ENCODE data around the gene LLPH. TPM values are rescaled to one million over a fixed set of nuclear protein-coding genes. Genes with fewer than 3 reads are reported as not detected.

Gene LLPH
- polyA plus RNA-seq, 1 of the 3 experiments (the other 2 are of a cell fraction): 7.4 TPM

DNA sequence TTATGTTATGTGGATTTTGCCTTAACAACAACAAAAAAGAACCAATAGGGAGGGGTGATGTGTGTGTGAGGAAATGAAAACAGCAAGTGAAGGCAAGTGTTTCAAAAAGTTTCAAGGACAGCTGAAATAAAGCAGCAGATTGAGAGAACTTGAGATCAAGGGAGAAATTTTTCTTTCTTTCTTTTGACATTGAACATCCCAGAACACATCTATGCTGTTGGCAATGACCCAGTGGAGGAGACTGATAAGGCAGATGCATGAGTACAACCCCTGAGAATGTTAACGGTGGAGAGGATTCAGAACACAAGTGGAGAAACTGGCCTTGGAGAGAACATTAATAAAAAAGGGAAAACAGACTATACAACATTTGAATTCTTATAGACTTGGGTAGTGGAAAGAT lies 2.9 kb downstream of the LLPH start:
- Histone ChIP-seq H3K27ac (ENCODE audit: low read depth in 2 of 2, low read length in 1 of 2) (no peak overlapping the region), H3K4me2 (no peak overlapping the region), H3K9me2 (no peaks in the 10 kb centered on the region), H3K36me3 (replicated peaks in 1 of 2; ENCODE audit: control insufficient read depth in 1 of 2, insufficient read depth in 2 of 2, low read length in 1 of 2) (peaks cover 50 to 54% of the 10 kb centered on the region in 2 experiments), H3K79me2 (ENCODE audit: insufficient read depth) (peaks cover 73% of the 10 kb centered on the region), H2AFZ (ENCODE audit: low read depth) (no peak overlapping the region), H3K9me3 (no peaks in the 10 kb centered on the region), H3F3A (replicated peaks; ENCODE audit: insufficient read depth) (peaks cover 10% of the 10 kb centered on the region), H3K4me1 (ENCODE audit: control insufficient read depth in 1 of 2, insufficient read depth in 2 of 2, low read depth in 1 of 2, low read length in 1 of 2) (peaks cover 6 to 13% of the 10 kb centered on the region in 2 experiments; a peak in 3 of 4 replicates), H4K20me1 (ENCODE audit: insufficient read depth) (no peaks in the 10 kb centered on the region), H3K27me3 (ENCODE audit: insufficient read depth) (no peaks in the 10 kb centered on the region), H3K9ac (no peak overlapping the region), H3K4me3 (ENCODE audit: low read depth in 2 of 2, low read length in 1 of 2) (no peak overlapping the region)
- ChIA-PET POLR2A (no interaction called here), CTCF (no interaction called here)
- WGBS (ENCODE audit: low lambda C conversion rate): 52% methylated on average over 1 of the region's 1 CpG
- TF ChIP-seq, protein P1, sequence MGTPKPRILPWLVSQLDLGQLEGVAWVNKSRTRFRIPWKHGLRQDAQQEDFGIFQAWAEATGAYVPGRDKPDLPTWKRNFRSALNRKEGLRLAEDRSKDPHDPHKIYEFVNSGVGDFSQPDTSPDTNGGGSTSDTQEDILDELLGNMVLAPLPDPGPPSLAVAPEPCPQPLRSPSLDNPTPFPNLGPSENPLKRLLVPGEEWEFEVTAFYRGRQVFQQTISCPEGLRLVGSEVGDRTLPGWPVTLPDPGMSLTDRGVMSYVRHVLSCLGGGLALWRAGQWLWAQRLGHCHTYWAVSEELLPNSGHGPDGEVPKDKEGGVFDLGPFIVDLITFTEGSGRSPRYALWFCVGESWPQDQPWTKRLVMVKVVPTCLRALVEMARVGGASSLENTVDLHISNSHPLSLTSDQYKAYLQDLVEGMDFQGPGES (IDR thresholded peaks at IDR 0.05; ENCODE audit: low read depth, low read length): no peak
- no peak for DNase-seq

DNA sequence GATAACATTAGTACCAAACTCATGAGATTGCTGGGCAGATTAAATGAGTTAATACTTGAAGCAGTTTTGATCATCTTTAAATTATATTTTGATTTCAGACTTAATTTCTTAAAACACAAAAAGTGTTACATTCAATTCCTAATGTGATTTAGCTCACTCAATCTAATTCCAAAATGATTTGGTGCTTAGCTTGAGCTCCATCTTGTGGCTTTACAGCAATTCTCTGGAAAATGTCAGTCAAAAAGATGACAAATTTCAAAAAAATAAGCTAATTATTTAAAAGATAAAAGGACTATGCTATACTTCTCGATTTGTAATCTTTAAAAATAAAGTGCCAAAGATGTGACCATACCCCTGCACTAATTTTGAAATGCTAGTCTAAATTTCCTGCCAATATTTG lies 10.1 kb downstream of the LLPH start:
- peak; percentile 44 for TF ChIP-seq CTCF (IDR thresholded peaks at IDR 0.05)
- no peak for TF ChIP-seq USF2 (IDR thresholded peaks at IDR 0.05; ENCODE audit: borderline replicate concordance, low read depth, low read length)
- Histone ChIP-seq H3F3A (replicated peaks; ENCODE audit: insufficient read depth) (peaks cover 27% of the 10 kb centered on the region), H3K9ac (no peak overlapping the region), H2AFZ (ENCODE audit: low read depth) (no peak overlapping the region), H3K27ac (ENCODE audit: low read depth in 2 of 2, low read length in 1 of 2) (no peak overlapping the region), H3K4me3 (ENCODE audit: low read depth in 2 of 2, low read length in 1 of 2) (no peak overlapping the region), H4K20me1 (ENCODE audit: insufficient read depth) (no peaks in the 10 kb centered on the region), H3K27me3 (ENCODE audit: insufficient read depth) (no peaks in the 10 kb centered on the region), H3K9me3 (no peaks in the 10 kb centered on the region), H3K9me2 (no peaks in the 10 kb centered on the region), H3K4me2 (no peak overlapping the region), H3K36me3 (replicated peaks in 1 of 2; ENCODE audit: control insufficient read depth in 1 of 2, insufficient read depth in 2 of 2, low read length in 1 of 2) (peaks cover 42 to 43% of the 10 kb centered on the region in 2 experiments), H3K79me2 (ENCODE audit: insufficient read depth) (peaks cover 11% of the 10 kb centered on the region; the same call in 1 of the 2 replicates), H3K4me1 (ENCODE audit: control insufficient read depth in 1 of 2, insufficient read depth in 2 of 2, low read depth in 1 of 2, low read length in 1 of 2) (no peaks in the 10 kb centered on the region)
- ChIA-PET POLR2A (no interaction called here), CTCF (interaction anchor here (3.5 kb wide), 1 partner anchor 13 kb away, joined by 14 read pairs; no protein-coding TSS in a partner anchor)
- no peak for DNase-seq
- WGBS (ENCODE audit: low lambda C conversion rate): 59% methylated on average over 1 of the region's 1 CpG

DNA sequence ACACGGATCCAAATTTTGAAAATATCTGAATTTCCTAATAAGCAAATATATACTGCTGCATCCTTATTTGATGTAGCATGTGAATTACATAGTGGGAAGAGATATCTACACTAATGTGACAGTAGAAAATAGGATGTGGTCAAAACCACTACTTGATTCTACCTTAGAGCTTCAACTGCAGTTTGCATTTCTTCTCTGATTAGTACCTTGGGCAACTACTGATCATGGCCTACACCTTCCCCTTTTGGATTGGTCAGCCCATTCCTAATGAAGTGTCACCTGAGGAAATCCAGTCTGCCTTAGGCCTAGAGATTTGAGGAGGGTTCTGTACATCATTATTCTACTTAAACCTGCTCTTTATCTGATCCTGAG lies 10.7 kb downstream of the LLPH start:
- CTCF ChIA-PET: interaction anchor here (1.3 to 3.5 kb wide), 2 partner anchors 12 to 517 kb away, joined by 3 to 14 read pairs; no protein-coding TSS in a partner anchor
- Histone ChIP-seq H3K36me3 (replicated peaks in 1 of 2; ENCODE audit: control insufficient read depth in 1 of 2, insufficient read depth in 2 of 2, low read length in 1 of 2) (peaks cover 36 to 38% of the 10 kb centered on the region in 2 experiments), H3K27ac (ENCODE audit: low read depth in 2 of 2, low read length in 1 of 2) (no peak overlapping the region), H3K4me3 (ENCODE audit: low read depth in 2 of 2, low read length in 1 of 2) (no peak overlapping the region), H3K9me2 (no peaks in the 10 kb centered on the region), H3K27me3 (ENCODE audit: insufficient read depth) (no peaks in the 10 kb centered on the region), H3K4me2 (no peak overlapping the region), H4K20me1 (ENCODE audit: insufficient read depth) (no peaks in the 10 kb centered on the region), H3K79me2 (ENCODE audit: insufficient read depth) (peaks cover 4% of the 10 kb centered on the region; the same call in 1 of the 2 replicates), H3K4me1 (ENCODE audit: control insufficient read depth in 1 of 2, insufficient read depth in 2 of 2, low read depth in 1 of 2, low read length in 1 of 2) (no peaks in the 10 kb centered on the region), H2AFZ (ENCODE audit: low read depth) (no peak overlapping the region), H3K9me3 (no peaks in the 10 kb centered on the region), H3F3A (replicated peaks; ENCODE audit: insufficient read depth) (peaks cover 27% of the 10 kb centered on the region), H3K9ac (no peak overlapping the region)
- DNase-seq: no peak
- POLR2A ChIA-PET: interaction anchor here (1.2 kb wide), 1 partner anchor 11 kb away, joined by 3 read pairs; the partner anchor contains the start of gene LLPH
- TF ChIP-seq, protein P2, sequence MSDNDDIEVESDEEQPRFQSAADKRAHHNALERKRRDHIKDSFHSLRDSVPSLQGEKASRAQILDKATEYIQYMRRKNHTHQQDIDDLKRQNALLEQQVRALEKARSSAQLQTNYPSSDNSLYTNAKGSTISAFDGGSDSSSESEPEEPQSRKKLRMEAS (IDR thresholded peaks at IDR 0.05; ENCODE audit: low read depth): no peak
- 97% methylated on average over 1 of the region's 1 CpG for WGBS (ENCODE audit: low lambda C conversion rate)

Measured in SK-N-SH (cell line).